ENCODE data around the gene MUC12.

Gene MUC12

GRCh38 chr7:100946111-100946510 is 23.3 kb upstream of the MUC12 start:
- H3K36me3 ChIP-seq (ENCODE audit: control insufficient read depth, insufficient read depth, low read length): no peaks in the 10 kb centered on the region
- TF ChIP-seq CTCF (IDR thresholded peaks at IDR 0.05): no peak
- peaks cover 2% of the 10 kb centered on the region for H3K4me1 ChIP-seq
- no peaks in the 10 kb centered on the region for H3K9me3 ChIP-seq (ENCODE audit: control insufficient read depth, low read length)
- H2AFZ ChIP-seq: no peak overlapping the region
- H3K4me2 ChIP-seq (ENCODE audit: low read length): no peak overlapping the region
- H3K27me3 ChIP-seq (ENCODE audit: control insufficient read depth, insufficient read depth, low read length): no peaks in the 10 kb centered on the region
- no peaks in the 10 kb centered on the region for H3K79me2 ChIP-seq
- no peak overlapping the region for H3K9ac ChIP-seq
- H3K4me3 ChIP-seq (ENCODE audit: low read depth, low read length): no peak overlapping the region
- no peak overlapping the region for H3K27ac ChIP-seq

DNA sequence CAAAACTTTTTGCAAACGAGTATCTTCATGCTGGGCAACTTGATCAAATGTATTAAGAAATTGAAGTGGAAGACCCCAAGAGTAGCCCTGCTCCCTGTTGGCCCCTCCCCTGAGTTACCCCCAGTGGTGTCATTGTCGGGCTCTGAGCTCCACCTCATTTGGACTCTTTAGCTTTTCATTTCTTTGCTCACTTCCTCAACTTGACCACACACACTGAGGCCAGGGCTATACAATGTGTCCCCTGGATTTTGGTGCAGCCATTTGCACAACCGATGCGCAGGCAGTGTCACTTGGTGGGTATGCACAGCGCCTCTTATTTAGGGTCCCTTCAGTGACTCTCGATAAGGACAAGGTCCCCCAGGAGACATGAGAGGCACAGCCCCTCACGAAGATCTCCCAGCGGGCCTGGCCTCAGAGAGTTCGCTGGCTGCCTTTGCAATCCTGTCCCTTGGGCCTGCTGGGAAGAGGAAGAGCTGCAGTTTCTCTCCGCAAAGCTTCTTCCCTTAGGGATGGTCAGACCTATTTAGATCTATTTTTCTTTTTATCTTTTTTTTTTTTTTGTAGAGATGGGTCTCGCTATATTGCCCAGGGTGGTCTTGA is 22.5 kb upstream of the MUC12 start:
- no peak overlapping the region for H2AFZ ChIP-seq
- no peak overlapping the region for H3K4me3 ChIP-seq (ENCODE audit: low read depth, low read length)
- no peak for TF ChIP-seq CTCF (IDR thresholded peaks at IDR 0.05)
- no peak overlapping the region for H3K27ac ChIP-seq
- no peaks in the 10 kb centered on the region for H3K79me2 ChIP-seq
- no peaks in the 10 kb centered on the region for H3K36me3 ChIP-seq (ENCODE audit: control insufficient read depth, insufficient read depth, low read length)
- H3K9me3 ChIP-seq (ENCODE audit: control insufficient read depth, low read length): no peaks in the 10 kb centered on the region
- H3K9ac ChIP-seq: no peak overlapping the region
- peaks cover 2% of the 10 kb centered on the region for H3K4me1 ChIP-seq
- no peak overlapping the region for H3K4me2 ChIP-seq (ENCODE audit: low read length)
- no peaks in the 10 kb centered on the region for H3K27me3 ChIP-seq (ENCODE audit: control insufficient read depth, insufficient read depth, low read length)

DNA sequence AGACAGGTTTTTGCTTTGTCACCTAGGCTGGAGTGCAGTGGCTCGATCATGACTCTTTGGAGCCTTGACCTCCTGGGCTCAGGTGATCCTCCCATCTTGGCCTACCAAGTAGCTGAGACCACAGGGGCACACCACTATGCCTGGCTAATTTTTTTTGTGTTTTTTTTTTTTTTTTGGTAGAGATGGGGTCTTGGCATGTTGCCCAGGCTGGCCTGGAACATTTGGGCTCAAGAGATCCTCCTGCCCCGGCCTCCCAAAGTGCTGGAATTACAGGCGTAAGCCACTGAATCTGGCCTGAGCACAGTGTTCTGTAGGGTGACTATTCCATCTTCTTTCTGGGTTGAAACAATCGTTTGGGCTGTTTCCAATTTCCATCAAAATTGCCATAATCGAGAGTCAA is 21.6 kb upstream of the MUC12 start:
- Histone ChIP-seq H3K27ac (no peak overlapping the region), H3K4me2 (ENCODE audit: low read length) (no peak overlapping the region), H3K4me1 (no peaks in the 10 kb centered on the region), H3K9ac (no peak overlapping the region), H3K27me3 (ENCODE audit: control insufficient read depth, insufficient read depth, low read length) (no peaks in the 10 kb centered on the region), H3K4me3 (ENCODE audit: low read depth, low read length) (no peak overlapping the region), H2AFZ (no peak overlapping the region), H3K36me3 (ENCODE audit: control insufficient read depth, insufficient read depth, low read length) (no peaks in the 10 kb centered on the region), H3K9me3 (ENCODE audit: control insufficient read depth, low read length) (no peaks in the 10 kb centered on the region), H3K79me2 (no peaks in the 10 kb centered on the region)
- TF ChIP-seq CTCF (IDR thresholded peaks at IDR 0.05): no peak

- Histone ChIP-seq H3K9me3 (ENCODE audit: control insufficient read depth, low read length) (no peaks in the 10 kb centered on the region), H3K27me3 (ENCODE audit: control insufficient read depth, insufficient read depth, low read length) (no peaks in the 10 kb centered on the region), H3K9ac (no peak within 1 kb of the TSS), H3K4me2 (ENCODE audit: low read length) (no peak within 1 kb of the TSS), H2AFZ (peak within 1 kb of the TSS; percentile 65), H3K36me3 (ENCODE audit: control insufficient read depth, insufficient read depth, low read length) (no peaks in the 10 kb centered on the region), H3K4me1 (no peaks in the 10 kb centered on the region), H3K27ac (peak within 1 kb of the TSS; percentile 6), H3K4me3 (ENCODE audit: low read depth, low read length) (no peak within 1 kb of the TSS), H3K79me2 (no peaks in the 10 kb centered on the region)
- no peak for TF ChIP-seq CTCF (IDR thresholded peaks at IDR 0.05)
Measured at GRCh38 chr7:100949227-100949932, 20.0 kb upstream of the MUC12 start, which contains the start of gene MUC3A. MUC3A (plus strand) TSS chr7:100949534; CDS start chr7:100949625, 91 bp downstream.

All from parathyroid adenoma (tissue), 2 donors.